Hippocampal formation (tissue), 2 donors: ENCODE measurements around the gene DEFB129.
A peak's percentile ranks its signal among the peaks of the same experiment; 100 is the strongest.
"Not testable (repeated sequence)": the region's sequence is repeated elsewhere in the genome, so short reads cannot be mapped to it uniquely, and the experiment has no call there.

Source experiments
- DNase-seq, 2 donors: peaks; one replicate each; lab custom pipeline; 2025; lab: John Stamatoyannopoulos, UW

The DEFB129 gene

GRCh38 chr20:252801-253200, 25.7 kb downstream of the DEFB129 start:
- no peak for DNase-seq

- DNase-seq, result not testable (repeated sequence)
These were observed 26.4 kb downstream of the DEFB129 start for GRCh38 chr20:253447-253846.

GRCh38 chr20:257419-257818, 30.4 kb downstream of the DEFB129 start, which contains the start of gene DEFB132:
TSS of gene DEFB132 (plus strand) at chr20:257724. CDS start at chr20:257779, 55 bp downstream.
- no peak for DNase-seq

GRCh38 chr20:258269-258858, 31.3 kb downstream of the DEFB129 start:
- DNase-seq, result no peak

- no peak for DNase-seq
These were observed 31.9 kb downstream of the DEFB129 start for GRCh38 chr20:258963-259362.

- DNase-seq, result no peak
These were observed 32.9 kb downstream of the DEFB129 start for GRCh38 chr20:259981-260380.

GRCh38 chr20:263701-264100, 36.6 kb downstream of the DEFB129 start:
- DNase-seq, result no peak

GRCh38 chr20:266596-267562, 39.8 kb downstream of the DEFB129 start:
- DNase-seq, result peak; percentile 58

GRCh38 chr20:270517-270916, 43.5 kb downstream of the DEFB129 start:
- no peak for DNase-seq

GRCh38 chr20:271069-271468, 44.0 kb downstream of the DEFB129 start:
- DNase-seq, result no peak

GRCh38 chr20:271528-271927, 44.5 kb downstream of the DEFB129 start:
- no peak for DNase-seq

- DNase-seq, result no peak
These were observed 45.7 kb downstream of the DEFB129 start for GRCh38 chr20:272718-273117.

GRCh38 chr20:273884-274283, 46.8 kb downstream of the DEFB129 start:
- no peak for DNase-seq

- DNase-seq, result no peak
These were observed 48.7 kb downstream of the DEFB129 start for GRCh38 chr20:275791-276190.

- no peak for DNase-seq
These were observed 49.8 kb downstream of the DEFB129 start for GRCh38 chr20:276620-277495.

- DNase-seq, result no peak
These were observed 50.4 kb downstream of the DEFB129 start for GRCh38 chr20:277496-277781.

GRCh38 chr20:278181-278580, 51.1 kb downstream of the DEFB129 start:
- no peak for DNase-seq

GRCh38 chr20:278607-279571, 51.8 kb downstream of the DEFB129 start:
- no peak for DNase-seq
